OCI-LY3 (cell line): ENCODE measurements around the gene ZNF423.

ENCODE experiments used
- EZH2phosphoT487 ChIP-seq: fragments of 200-600 bp; shearing (Covaris generic); IDR thresholded peaks from 2 replicates; pipeline ENCODE4 v1.6.1; 2018; ENCODE audit warnings: antibody characterized with exemption, mixed run types, low read depth
- TF ChIP-seq, protein P1 (sequence below): fragments of 200-600, 300-600 bp; sonication (generic); IDR thresholded peaks from 2 replicates; pipeline ENCODE4 v1.5.1; 2014; ENCODE audit warnings: antibody characterized with exemption, low read length, low read depth

DNA sequence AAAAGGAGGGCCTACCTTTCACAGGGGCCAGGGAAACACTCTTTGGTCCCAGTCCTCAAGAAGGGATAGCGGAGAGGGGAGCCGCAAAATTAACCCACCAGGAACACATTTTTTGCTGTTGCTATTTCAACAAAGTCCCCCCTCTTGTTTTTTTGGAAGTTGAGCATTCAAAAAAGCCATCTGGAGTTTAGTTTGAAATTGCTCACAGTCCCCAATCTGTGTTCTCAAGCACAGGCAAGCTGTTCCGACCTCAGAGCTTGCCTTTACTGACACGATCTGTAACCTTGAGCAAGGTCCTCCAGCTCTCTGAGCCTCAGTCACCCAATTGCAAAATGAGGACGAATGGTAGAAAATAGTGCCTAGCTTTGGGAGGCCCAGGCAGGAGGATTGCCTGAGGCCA lies 131.1 kb downstream of the ZNF423 start:
- TF ChIP-seq, protein P1, sequence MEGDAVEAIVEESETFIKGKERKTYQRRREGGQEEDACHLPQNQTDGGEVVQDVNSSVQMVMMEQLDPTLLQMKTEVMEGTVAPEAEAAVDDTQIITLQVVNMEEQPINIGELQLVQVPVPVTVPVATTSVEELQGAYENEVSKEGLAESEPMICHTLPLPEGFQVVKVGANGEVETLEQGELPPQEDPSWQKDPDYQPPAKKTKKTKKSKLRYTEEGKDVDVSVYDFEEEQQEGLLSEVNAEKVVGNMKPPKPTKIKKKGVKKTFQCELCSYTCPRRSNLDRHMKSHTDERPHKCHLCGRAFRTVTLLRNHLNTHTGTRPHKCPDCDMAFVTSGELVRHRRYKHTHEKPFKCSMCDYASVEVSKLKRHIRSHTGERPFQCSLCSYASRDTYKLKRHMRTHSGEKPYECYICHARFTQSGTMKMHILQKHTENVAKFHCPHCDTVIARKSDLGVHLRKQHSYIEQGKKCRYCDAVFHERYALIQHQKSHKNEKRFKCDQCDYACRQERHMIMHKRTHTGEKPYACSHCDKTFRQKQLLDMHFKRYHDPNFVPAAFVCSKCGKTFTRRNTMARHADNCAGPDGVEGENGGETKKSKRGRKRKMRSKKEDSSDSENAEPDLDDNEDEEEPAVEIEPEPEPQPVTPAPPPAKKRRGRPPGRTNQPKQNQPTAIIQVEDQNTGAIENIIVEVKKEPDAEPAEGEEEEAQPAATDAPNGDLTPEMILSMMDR = no peak
- TF ChIP-seq EZH2phosphoT487 = no peak
